Neural crest cell (in vitro differentiated cells): Measurements from ENCODE around the gene ARHGAP18. TPM values are rescaled to one million over a fixed set of nuclear protein-coding genes. Genes with fewer than 3 reads are reported as not detected.

Experiments used
- DNase-seq: peaks from one replicate; pipeline ENCODE4 v3.0.0; 2021; ENCODE audit warnings: low read depth, mixed read lengths, low spot score
- H3K27ac Mint-ChIP-seq: one replicate; pipeline ENCODE4 v1.8.0; 2021; ENCODE audit warnings: mild to moderate bottlenecking, mixed read lengths; ENCODE audit not compliant: unreplicated experiment
- H3K27me3 Mint-ChIP-seq: 2 replicates; pipeline ENCODE4 v1.8.0; 2021; ENCODE audit warnings: low read depth, mild to moderate bottlenecking, mixed read lengths
- H3K36me3 Mint-ChIP-seq: 2 replicates; pipeline ENCODE4 v1.8.0; 2021; ENCODE audit warnings: low read depth, mild to moderate bottlenecking, mixed read lengths
- H3K4me1 Mint-ChIP-seq: 2 replicates; pipeline ENCODE4 v1.8.0; 2021; ENCODE audit warnings: mixed read lengths
- H3K4me3 Mint-ChIP-seq: one replicate; pipeline ENCODE4 v1.8.0; 2021; ENCODE audit warnings: mild to moderate bottlenecking, mixed read lengths
- H3K9me3 Mint-ChIP-seq: 2 replicates; pipeline ENCODE4 v1.8.0; 2021; ENCODE audit warnings: mixed read lengths
- total RNA-seq: library from RNA; stranded (reverse); gene quantifications from 2 replicates; pipeline ENCODE4 v1.2.1, GENCODE V29; 2021
- TF ChIP-seq, protein P1 (sequence below): fragments of 200-600 bp; sonication (generic); conservative IDR thresholded peaks from 2 replicates; pipeline ENCODE4 v1.5.0; 2021; ENCODE audit warnings: antibody characterized with exemption, mild to moderate bottlenecking

The ARHGAP18 gene
- total RNA-seq, 1 donor from 2014 or later: 3.4 TPM

- H3K36me3 Mint-ChIP-seq: no peaks in the 10 kb centered on the region
- H3K4me1 Mint-ChIP-seq: peaks cover 26% of the 10 kb centered on the region
- H3K27ac Mint-ChIP-seq: no peak overlapping the region
- H3K27me3 Mint-ChIP-seq: no peaks in the 10 kb centered on the region
- no peak for DNase-seq
- H3K9me3 Mint-ChIP-seq: no peaks in the 10 kb centered on the region
- TF ChIP-seq, protein P1, sequence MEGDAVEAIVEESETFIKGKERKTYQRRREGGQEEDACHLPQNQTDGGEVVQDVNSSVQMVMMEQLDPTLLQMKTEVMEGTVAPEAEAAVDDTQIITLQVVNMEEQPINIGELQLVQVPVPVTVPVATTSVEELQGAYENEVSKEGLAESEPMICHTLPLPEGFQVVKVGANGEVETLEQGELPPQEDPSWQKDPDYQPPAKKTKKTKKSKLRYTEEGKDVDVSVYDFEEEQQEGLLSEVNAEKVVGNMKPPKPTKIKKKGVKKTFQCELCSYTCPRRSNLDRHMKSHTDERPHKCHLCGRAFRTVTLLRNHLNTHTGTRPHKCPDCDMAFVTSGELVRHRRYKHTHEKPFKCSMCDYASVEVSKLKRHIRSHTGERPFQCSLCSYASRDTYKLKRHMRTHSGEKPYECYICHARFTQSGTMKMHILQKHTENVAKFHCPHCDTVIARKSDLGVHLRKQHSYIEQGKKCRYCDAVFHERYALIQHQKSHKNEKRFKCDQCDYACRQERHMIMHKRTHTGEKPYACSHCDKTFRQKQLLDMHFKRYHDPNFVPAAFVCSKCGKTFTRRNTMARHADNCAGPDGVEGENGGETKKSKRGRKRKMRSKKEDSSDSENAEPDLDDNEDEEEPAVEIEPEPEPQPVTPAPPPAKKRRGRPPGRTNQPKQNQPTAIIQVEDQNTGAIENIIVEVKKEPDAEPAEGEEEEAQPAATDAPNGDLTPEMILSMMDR: no peak
- no peak overlapping the region for H3K4me3 Mint-ChIP-seq
Observed at GRCh38 chr6:129657483-129657882, 52.5 kb downstream of the ARHGAP18 start.

DNA sequence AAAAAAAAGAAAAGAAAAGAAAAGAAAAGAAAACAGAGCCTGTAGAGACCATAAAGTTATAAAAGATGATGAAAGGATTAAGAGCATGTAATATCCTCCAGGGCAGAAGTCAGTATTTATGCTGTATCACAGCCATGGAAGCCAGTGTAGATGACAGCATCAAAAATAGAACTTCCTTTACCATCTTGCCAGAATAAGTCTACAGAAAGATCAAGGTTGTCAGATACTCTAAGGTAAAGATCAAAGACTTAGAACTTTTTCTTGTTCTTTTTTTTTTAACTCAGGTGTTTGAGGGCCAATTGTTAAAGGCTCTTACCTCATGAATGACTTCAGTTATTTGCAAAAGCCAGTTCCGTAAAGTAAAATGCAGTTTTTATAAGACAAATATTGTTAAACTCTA lies 54.6 kb downstream of the ARHGAP18 start:
- Mint-ChIP-seq H3K27ac (no peak overlapping the region), H3K4me1 (peaks cover 15% of the 10 kb centered on the region), H3K9me3 (no peaks in the 10 kb centered on the region), H3K4me3 (no peak overlapping the region), H3K36me3 (no peaks in the 10 kb centered on the region), H3K27me3 (no peaks in the 10 kb centered on the region)
- TF ChIP-seq, protein P1: no peak
- no peak for DNase-seq

DNA sequence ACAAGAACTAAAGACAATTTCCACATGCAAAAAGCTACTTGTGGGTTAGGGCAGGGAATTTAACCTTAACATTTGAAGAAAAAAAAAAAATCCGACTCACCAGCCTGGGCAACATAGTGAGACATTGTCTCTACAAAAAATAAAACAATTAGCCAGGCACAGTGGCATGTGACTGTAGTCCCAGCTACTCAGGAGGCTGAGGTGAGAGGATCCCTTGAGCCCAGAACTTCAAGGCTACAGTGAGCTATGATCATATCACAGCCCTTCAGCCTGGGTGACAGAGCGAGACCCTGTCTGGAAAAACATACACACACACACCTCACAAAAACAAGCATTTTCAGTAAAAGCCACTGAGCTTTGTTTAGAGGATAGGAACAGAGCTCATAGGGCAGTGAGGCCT lies 56.2 kb downstream of the ARHGAP18 start:
- no peak for DNase-seq
- H3K27ac Mint-ChIP-seq: peak overlapping the region; percentile 66
- TF ChIP-seq, protein P1: no peak
- peaks cover 12% of the 10 kb centered on the region for H3K4me1 Mint-ChIP-seq
- H3K4me3 Mint-ChIP-seq: no peak overlapping the region
- no peaks in the 10 kb centered on the region for H3K9me3 Mint-ChIP-seq
- no peaks in the 10 kb centered on the region for H3K36me3 Mint-ChIP-seq
- no peaks in the 10 kb centered on the region for H3K27me3 Mint-ChIP-seq

- Mint-ChIP-seq H3K4me3 (no peak overlapping the region), H3K4me1 (peaks cover 14% of the 10 kb centered on the region), H3K9me3 (no peaks in the 10 kb centered on the region), H3K27me3 (no peaks in the 10 kb centered on the region), H3K27ac (no peak overlapping the region), H3K36me3 (no peaks in the 10 kb centered on the region)
- TF ChIP-seq, protein P1: no peak
- DNase-seq: no peak
Observed at GRCh38 chr6:129653229-129653628, 56.7 kb downstream of the ARHGAP18 start.

- H3K4me3 Mint-ChIP-seq: no peak overlapping the region
- H3K4me1 Mint-ChIP-seq: peaks cover 14% of the 10 kb centered on the region
- H3K27me3 Mint-ChIP-seq: no peaks in the 10 kb centered on the region
- TF ChIP-seq, protein P1: no peak
- H3K27ac Mint-ChIP-seq: peak overlapping the region; percentile 76
- no peak for DNase-seq
- no peaks in the 10 kb centered on the region for H3K9me3 Mint-ChIP-seq
- H3K36me3 Mint-ChIP-seq: no peaks in the 10 kb centered on the region
Observed at GRCh38 chr6:129651291-129651691, 58.7 kb downstream of the ARHGAP18 start.
